ENCODE data around the gene SIRT6.
"Not testable (repeated sequence)": the region's sequence is repeated elsewhere in the genome, so short reads cannot be mapped to it uniquely, and the experiment has no call there.

SIRT6 gene

DNA sequence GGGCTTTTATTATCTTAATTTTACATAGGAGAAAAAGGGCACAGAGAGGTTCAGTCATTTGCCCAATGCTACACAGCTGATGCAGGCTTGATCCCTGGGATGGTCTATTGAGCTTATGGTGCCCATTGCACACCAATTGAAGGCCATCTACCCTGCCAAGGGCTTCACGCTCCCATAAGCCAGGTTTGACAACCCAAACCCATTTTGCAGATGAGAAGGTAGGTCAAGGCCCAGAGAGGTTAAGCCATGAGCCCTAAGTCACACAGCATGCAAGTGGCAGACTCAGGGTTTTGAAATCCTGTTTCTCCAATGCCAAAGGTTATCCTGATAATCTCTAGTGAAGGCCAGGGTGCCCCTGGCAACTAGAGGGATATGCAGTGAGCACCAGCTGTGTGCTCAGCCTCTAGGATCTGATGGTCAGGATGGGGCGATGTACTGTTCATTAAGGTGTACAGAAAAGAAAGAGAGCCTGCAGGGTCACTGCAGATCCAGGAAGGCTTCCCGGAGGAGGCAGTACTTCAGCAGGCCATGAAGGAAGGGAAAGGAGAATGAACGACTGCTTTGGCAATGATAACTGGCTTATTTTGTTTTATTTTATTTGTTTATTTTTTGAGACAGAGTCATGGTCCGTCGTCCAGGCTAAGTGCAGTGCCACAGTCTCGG, 20.8 kb downstream of the SIRT6 start:
- Histone ChIP-seq H3K27me3 (replicated peaks) (no peaks in the 10 kb centered on the region), H3K27ac (no peak overlapping the region), H3K36me3 (replicated peaks) (no peaks in the 10 kb centered on the region), H3K4me3 (ENCODE audit: low read depth, low read length) (no peak overlapping the region)
- DNase-seq: no peak
- TF ChIP-seq, protein P1, sequence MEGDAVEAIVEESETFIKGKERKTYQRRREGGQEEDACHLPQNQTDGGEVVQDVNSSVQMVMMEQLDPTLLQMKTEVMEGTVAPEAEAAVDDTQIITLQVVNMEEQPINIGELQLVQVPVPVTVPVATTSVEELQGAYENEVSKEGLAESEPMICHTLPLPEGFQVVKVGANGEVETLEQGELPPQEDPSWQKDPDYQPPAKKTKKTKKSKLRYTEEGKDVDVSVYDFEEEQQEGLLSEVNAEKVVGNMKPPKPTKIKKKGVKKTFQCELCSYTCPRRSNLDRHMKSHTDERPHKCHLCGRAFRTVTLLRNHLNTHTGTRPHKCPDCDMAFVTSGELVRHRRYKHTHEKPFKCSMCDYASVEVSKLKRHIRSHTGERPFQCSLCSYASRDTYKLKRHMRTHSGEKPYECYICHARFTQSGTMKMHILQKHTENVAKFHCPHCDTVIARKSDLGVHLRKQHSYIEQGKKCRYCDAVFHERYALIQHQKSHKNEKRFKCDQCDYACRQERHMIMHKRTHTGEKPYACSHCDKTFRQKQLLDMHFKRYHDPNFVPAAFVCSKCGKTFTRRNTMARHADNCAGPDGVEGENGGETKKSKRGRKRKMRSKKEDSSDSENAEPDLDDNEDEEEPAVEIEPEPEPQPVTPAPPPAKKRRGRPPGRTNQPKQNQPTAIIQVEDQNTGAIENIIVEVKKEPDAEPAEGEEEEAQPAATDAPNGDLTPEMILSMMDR (IDR thresholded peaks at IDR 0.05; ENCODE audit: low read depth, low read length, missing control alignments): no peak
- in situ Hi-C loops (cut with HindIII; ENCODE audit: low pct_ligation_motif_present, low sequenced_read_pairs): no loop called here

DNA sequence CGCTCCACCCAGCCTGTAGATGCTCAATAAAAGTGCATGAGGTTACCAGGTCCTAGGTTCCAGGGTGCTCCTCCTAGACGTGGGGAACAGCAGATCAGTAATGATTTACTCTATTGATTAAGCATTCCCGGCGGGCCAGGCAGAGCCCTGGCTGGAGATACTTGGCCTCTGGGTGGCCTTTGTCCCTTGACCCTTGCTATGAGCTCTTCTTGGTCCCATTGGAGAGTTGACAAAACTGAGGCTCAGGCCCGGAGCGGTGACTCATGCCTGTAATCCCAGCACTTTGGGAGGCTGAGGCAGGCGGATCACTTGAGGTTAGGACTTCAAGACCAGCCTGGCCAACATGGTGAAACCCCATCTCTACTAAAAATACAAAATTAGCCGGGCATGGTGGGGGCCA, 24.4 kb downstream of the SIRT6 start:
- in situ Hi-C loops (cut with HindIII; ENCODE audit: low pct_ligation_motif_present, low sequenced_read_pairs); H3K27me3 ChIP-seq (replicated peaks); H3K36me3 ChIP-seq (replicated peaks); H3K4me3 ChIP-seq (ENCODE audit: low read depth, low read length); H3K27ac ChIP-seq; DNase-seq: not testable (repeated sequence)

DNA sequence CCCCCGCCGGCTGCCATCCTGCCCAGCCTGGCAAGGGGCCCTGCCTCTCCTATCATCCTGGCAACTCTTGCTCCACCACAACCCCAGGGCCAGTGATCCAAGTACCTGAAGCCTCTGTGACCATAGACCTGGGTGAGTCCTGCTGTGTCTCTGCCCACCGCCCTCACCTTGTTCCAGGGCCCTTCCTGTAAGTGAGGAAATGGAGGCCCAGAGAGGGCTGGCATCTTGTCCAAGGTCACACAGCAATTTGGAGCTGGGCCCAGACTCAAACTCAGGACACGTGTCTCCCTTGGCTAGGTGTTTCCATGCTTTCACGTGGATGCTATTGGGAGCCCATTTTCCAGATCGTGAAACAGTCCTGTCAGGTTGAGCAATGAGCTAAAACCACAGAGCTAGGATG, 25.2 kb downstream of the SIRT6 start:
- Histone ChIP-seq H3K27me3 (replicated peaks) (no peaks in the 10 kb centered on the region), H3K36me3 (replicated peaks) (no peaks in the 10 kb centered on the region), H3K4me3 (ENCODE audit: low read depth, low read length) (no peak overlapping the region), H3K27ac (no peak overlapping the region)
- in situ Hi-C loops (cut with HindIII; ENCODE audit: low pct_ligation_motif_present, low sequenced_read_pairs): no loop called here
- no peak for DNase-seq
- TF ChIP-seq, protein P1 (IDR thresholded peaks at IDR 0.05; ENCODE audit: low read depth, low read length, missing control alignments): no peak

DNA sequence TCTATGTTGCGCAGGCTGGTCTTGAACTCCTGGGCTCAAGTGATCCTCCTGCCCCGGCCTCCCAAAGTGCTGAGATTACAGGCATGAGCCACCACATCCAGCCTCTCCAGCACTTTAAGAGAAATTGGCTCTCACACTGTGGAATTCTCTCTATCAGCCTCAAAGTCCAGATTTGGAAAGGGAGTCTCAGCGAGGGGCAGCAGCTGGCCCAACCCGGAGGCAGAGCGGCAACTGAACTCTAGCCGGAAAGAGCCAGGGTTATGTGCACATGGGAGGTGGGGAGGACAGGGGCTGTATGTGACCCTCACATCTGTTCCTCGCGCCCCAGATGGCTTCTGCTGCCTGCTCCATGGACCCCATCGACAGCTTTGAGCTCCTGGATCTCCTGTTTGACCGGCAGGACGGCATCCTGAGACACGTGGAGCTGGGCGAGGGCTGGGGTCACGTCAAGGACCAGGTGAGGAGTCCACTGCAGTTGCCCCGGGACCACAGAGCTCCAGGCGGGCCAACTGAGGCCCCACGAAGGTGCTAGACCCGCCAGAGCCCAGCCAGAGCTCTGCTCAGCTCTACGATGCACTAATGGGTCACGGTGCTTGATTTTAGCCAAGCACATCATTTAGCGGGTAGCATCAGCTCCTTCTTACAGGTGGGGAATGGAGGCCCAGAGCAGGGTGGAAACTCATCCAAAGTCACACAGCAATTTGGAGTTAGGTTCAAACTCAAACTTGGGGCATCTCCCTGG, 27.6 kb downstream of the SIRT6 start:
- Histone ChIP-seq H3K36me3 (replicated peaks) (no peaks in the 10 kb centered on the region), H3K27me3 (replicated peaks) (no peaks in the 10 kb centered on the region), H3K27ac (no peak overlapping the region), H3K4me3 (ENCODE audit: low read depth, low read length) (no peak overlapping the region)
- TF ChIP-seq, protein P1 (IDR thresholded peaks at IDR 0.05; ENCODE audit: low read depth, low read length, missing control alignments): no peak
- no peak for DNase-seq
- in situ Hi-C loops (cut with HindIII; ENCODE audit: low pct_ligation_motif_present, low sequenced_read_pairs): no loop called here

DNA sequence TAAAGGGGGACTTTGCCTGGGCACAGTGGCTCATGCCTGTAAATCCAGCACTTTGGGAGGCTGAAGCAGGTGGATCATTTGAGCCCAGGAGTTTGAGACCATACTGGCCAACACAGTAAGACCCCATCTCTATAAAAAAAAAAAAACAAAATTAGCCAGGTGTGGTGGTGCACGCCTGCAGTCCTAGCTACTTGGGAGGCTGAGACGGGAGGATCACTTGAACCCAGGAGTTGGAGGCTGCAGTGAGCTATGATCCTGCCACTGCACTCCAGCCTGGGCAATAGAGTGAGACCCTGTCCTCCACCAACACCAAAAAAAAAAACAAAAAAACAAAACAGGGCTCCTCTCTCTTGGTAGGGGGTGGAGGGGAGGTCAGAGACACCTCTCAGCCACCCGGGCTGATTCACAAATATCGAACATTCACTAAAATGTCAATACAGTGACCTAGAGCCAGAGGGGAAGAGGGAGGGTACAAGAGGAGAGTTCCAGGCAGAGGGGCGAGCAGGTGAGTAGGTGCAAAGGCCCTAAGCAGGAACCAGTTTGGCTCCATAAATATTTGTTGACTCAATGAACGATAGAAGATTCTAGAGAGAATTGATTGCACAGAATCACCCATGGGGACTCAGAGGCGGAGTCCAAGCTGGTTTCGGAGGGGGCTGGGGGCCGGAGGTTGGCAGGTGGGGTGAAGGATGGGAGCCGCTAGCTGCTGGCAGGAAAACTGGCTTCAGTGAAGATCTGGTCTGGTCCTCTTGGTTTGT, 29.9 kb downstream of the SIRT6 start:
- Histone ChIP-seq H3K27ac (no peak overlapping the region), H3K4me3 (ENCODE audit: low read depth, low read length) (no peak overlapping the region), H3K36me3 (replicated peaks) (no peaks in the 10 kb centered on the region), H3K27me3 (replicated peaks) (no peaks in the 10 kb centered on the region)
- no peak for DNase-seq
- in situ Hi-C loops (cut with HindIII; ENCODE audit: low pct_ligation_motif_present, low sequenced_read_pairs): no loop called here
- TF ChIP-seq, protein P1 (IDR thresholded peaks at IDR 0.05; ENCODE audit: low read depth, low read length, missing control alignments): no peak

DNA sequence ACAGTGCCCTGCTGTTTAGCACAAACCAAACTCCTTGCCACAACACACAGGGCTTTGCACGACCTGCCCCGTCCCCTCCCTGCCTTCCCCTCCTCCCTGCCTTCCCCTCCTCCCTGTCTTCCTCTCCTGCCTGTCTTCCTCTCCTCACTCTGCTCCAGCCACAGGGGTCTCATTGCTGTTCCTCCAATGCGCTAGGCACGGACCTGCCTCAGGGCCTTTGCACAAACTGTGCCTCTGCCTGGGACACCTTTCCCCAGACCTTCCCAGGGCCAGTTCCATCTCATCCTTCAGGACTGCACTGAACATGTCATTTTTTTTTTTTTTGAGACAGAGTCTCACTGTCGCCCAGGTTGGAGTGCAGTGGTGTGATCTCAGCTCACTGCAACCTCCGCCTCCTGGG, 30.7 kb downstream of the SIRT6 start:
- no peak overlapping the region for H3K27ac ChIP-seq
- TF ChIP-seq, protein P1 (IDR thresholded peaks at IDR 0.05; ENCODE audit: low read depth, low read length, missing control alignments): no peak
- no peak for DNase-seq
- in situ Hi-C loops (cut with HindIII; ENCODE audit: low pct_ligation_motif_present, low sequenced_read_pairs): no loop called here
- H3K27me3 ChIP-seq (replicated peaks): no peaks in the 10 kb centered on the region
- no peaks in the 10 kb centered on the region for H3K36me3 ChIP-seq (replicated peaks)
- no peak overlapping the region for H3K4me3 ChIP-seq (ENCODE audit: low read depth, low read length)
